Activated T-helper 17 cell treated with anti-CD3 and anti-CD28 coated beads, Interleukin-2, amount 50 U/mL, for 72 hours (primary cell): Measurements from ENCODE around the gene MAPK12. TPM values are rescaled to one million over a fixed set of nuclear protein-coding genes. Genes with fewer than 3 reads are reported as not detected.
A peak's percentile ranks its signal among the peaks of the same experiment; 100 is the strongest.

Experiments used
- ATAC-seq: fragments of 150-1000 bp; cut with Tn5 transposase; replicated peaks from 2 replicates; pipeline ENCODE4 v1.10.0; 2021; ENCODE audit warnings: mild to moderate bottlenecking, moderate library complexity
- H3K27ac Mint-ChIP-seq: one replicate; pipeline ENCODE4 v1.8.0; 2022; ENCODE audit warnings: mixed read lengths
- H3K27me3 Mint-ChIP-seq: one replicate; pipeline ENCODE4 v1.8.0; 2022; ENCODE audit warnings: mixed read lengths
- H3K36me3 Mint-ChIP-seq: one replicate; pipeline ENCODE4 v1.8.0; 2022; ENCODE audit warnings: low read depth, mild to moderate bottlenecking, mixed read lengths
- H3K4me1 Mint-ChIP-seq: one replicate; pipeline ENCODE4 v1.8.0; 2022; ENCODE audit warnings: mixed read lengths
- H3K4me3 Mint-ChIP-seq: one replicate; pipeline ENCODE4 v1.8.0; 2022; ENCODE audit warnings: mild to moderate bottlenecking, mixed read lengths
- H3K9me3 Mint-ChIP-seq: one replicate; pipeline ENCODE4 v1.8.0; 2022; ENCODE audit warnings: mixed read lengths
- total RNA-seq, 2 donors: library from RNA; stranded (reverse); gene quantifications; one replicate each; pipeline ENCODE4 v1.2.3, GENCODE V29; 2022

The MAPK12 gene
- total RNA-seq, 2 donors from 2014 or later = 5.0 to 14.8 TPM

DNA sequence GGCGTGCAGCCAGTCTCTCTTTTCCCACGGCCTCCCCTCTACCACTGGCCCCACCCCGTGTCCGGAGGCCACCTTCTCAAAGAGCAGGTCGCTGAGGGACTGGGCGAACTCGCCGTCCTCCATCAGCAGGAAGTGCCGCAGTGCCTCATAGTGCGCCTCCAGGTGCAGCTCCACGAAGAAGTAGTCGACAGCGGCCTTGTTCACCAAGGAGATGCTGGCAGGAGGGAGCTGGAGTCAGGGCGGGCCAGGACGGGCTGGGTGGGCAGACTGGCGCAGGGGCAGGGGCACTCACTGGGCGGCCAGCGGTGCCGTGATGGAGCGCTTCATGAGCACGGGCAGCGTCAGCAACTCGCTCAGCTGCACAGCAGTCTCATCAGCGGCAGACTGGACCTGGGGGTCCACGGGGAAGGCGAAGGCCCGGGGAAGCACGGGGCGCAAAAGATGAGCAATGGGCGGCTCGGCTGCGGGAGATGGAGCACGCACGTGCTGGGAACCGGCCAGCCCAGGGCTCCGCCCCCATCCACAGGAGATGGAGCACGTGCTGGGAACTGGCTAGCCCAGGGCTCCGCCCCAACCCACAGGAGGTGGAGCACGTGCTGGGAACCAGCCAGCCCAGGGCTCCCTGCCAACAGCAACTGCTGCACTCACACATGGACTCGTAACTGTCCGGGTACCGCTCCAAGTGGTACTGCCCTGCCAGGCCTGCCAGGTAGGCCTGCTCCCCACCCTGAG is 42.3 kb downstream of the MAPK12 start:
- ATAC-seq = peak; percentile 30
- H3K4me3 Mint-ChIP-seq = no peak overlapping the region
- H3K27me3 Mint-ChIP-seq = no peaks in the 10 kb centered on the region
- peaks cover 60% of the 10 kb centered on the region for H3K36me3 Mint-ChIP-seq
- peaks cover 6% of the 10 kb centered on the region for H3K4me1 Mint-ChIP-seq
- H3K9me3 Mint-ChIP-seq = no peaks in the 10 kb centered on the region
- H3K27ac Mint-ChIP-seq = no peak overlapping the region

DNA sequence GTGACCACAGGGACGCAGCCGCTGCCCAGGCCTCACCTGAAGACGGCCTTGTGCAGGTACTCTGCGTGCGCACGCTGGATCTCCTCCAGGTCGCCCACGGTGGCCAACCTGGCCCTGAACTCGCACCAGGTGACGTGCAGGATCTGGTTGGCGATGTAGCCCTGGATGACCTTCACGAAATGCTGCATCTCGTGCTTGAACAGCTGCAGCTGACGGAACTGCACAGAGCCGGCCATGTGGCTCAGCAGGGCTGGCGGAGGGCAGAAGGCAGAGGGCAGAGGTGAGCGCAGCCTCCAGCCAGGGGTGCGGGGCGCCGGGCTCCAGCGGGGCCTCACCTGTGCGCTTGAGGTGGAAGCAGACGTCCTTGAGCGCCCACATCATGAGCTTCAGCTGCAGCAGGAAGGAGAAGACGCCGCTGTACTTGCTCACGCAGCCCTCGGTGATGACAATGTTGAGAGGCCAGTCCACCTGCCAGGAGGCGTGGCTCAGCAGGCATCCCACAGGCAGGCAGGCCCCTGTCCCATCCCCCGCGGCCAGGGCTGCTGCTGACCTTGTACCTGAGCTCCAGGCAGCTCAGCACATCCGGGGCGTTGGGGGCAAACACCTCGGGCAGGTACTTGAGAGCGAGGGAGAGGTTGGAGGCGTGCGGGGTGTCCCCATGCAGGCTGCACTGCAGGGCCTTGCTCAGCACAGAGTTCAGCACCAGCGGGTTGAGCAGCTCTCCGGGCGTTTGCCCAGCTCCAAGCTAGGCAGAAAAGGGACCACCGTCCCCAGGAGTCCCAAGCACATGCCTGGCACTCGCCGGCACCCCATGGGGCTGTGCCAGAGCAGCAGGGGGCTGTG is 43.1 kb downstream of the MAPK12 start:
- Mint-ChIP-seq H3K9me3 (no peaks in the 10 kb centered on the region), H3K4me3 (no peak overlapping the region), H3K27ac (no peak overlapping the region), H3K27me3 (no peaks in the 10 kb centered on the region), H3K36me3 (peaks cover 60% of the 10 kb centered on the region), H3K4me1 (peaks cover 6% of the 10 kb centered on the region)
- ATAC-seq = no peak

DNA sequence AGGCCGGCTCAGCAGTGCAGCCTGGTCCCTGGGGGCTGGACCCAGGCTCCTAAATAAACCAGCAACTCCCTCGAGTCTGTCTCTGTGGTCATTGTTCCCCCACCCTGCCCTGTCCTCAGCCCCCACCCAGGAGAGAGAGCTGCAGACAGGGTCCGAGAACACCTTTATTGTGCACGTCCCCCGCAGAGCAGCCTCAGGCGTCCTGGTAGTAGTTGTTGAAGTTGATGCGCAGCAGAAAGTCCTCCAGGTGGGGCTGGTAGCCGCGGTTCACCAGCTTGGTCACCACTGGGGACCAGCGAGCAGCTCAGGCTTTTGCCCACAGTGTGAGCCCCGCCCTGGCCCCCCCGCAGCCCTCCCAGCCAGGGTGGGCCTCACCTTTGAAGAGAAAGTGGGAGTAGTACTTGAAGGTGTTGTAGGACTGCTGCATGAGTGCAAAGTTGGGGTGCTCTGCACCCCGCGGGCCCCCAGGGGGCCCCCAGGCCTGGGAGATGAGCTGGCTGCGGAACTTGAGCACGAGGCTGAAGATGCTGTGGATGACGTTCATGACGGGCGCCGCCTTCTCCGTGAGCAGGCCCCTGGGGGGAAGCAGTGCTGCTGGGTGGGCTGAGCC is 43.8 kb downstream of the MAPK12 start:
- no peak overlapping the region for H3K27ac Mint-ChIP-seq
- peaks cover 60% of the 10 kb centered on the region for H3K36me3 Mint-ChIP-seq
- no peak overlapping the region for H3K4me3 Mint-ChIP-seq
- no peaks in the 10 kb centered on the region for H3K27me3 Mint-ChIP-seq
- peaks cover 10% of the 10 kb centered on the region for H3K4me1 Mint-ChIP-seq
- H3K9me3 Mint-ChIP-seq = no peaks in the 10 kb centered on the region
- ATAC-seq = no peak

DNA sequence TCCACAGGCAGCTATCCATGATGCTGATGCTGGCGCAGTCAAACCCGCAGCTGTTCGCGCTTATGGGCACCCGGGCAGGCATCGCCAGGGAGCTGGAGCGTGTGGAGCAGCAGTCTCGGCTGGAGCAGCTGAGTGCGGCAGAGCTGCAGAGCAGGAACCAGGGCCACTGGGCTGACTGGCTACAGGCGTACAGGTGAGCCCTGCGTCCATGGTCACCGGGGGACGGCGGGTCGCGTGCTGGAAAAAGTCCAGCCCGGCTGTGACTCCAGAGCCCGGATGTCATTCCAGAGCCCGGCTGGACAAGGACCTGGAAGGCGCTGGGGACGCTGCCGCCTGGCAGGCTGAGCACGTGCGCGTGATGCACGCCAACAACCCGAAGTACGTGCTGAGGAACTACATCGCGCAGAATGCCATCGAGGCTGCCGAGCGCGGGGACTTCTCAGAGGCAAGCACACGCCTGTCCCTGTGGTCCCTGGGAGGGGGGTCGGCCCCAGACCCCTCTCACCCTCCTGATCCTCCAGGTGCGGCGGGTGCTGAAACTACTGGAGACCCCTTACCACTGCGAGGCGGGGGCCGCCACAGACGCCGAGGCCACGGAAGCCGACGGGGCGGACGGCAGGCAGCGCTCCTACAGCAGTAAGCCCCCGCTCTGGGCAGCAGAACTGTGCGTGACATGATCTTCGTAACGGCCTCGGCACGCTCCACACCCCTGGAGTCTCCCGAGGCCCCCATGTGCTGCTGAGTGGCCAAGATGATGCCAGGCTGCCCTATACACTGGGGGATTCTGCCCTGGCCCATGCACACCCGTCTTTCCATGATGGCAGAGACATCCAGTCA is 44.6 kb downstream of the MAPK12 start:
- ATAC-seq = no peak
- H3K9me3 Mint-ChIP-seq = no peaks in the 10 kb centered on the region
- H3K4me1 Mint-ChIP-seq = peaks cover 10% of the 10 kb centered on the region
- no peak overlapping the region for H3K4me3 Mint-ChIP-seq
- H3K27ac Mint-ChIP-seq = no peak overlapping the region
- no peaks in the 10 kb centered on the region for H3K27me3 Mint-ChIP-seq
- peaks cover 60% of the 10 kb centered on the region for H3K36me3 Mint-ChIP-seq

DNA sequence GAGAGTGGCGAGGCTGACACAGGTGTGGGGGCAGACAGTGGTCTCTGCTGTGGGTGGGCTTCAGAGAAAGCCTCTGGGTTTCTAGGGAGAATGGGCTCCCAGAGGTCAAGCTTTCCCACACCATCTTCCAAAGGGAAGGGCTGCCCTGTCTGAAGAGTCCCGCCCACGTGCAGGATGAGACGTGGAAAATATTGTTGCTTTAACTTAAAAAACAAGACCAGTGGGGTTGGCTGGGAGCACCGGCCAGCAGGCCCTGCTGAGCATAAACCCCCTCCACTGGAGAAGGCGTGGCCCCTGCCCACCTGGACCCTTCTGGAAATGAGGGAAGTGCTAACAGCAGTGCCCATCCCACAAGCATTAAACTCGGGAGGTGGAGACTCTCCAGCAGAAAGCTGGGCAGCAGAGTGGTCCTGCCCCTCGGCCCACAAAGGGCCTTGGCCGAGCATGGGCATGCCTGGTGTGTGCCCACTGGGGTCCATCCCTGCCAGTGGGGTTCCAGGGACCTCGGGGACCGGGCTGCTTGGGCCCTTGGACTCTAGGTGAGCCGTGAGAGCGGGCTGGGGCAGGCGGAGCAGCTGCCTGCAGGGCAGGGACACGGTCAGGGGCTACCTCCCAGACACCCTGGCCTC is 45.3 kb downstream of the MAPK12 start:
- H3K4me3 Mint-ChIP-seq = no peak overlapping the region
- H3K27ac Mint-ChIP-seq = no peak overlapping the region
- H3K36me3 Mint-ChIP-seq = peaks cover 61% of the 10 kb centered on the region
- no peaks in the 10 kb centered on the region for H3K27me3 Mint-ChIP-seq
- H3K9me3 Mint-ChIP-seq = no peaks in the 10 kb centered on the region
- peaks cover 10% of the 10 kb centered on the region for H3K4me1 Mint-ChIP-seq
- ATAC-seq = no peak

DNA sequence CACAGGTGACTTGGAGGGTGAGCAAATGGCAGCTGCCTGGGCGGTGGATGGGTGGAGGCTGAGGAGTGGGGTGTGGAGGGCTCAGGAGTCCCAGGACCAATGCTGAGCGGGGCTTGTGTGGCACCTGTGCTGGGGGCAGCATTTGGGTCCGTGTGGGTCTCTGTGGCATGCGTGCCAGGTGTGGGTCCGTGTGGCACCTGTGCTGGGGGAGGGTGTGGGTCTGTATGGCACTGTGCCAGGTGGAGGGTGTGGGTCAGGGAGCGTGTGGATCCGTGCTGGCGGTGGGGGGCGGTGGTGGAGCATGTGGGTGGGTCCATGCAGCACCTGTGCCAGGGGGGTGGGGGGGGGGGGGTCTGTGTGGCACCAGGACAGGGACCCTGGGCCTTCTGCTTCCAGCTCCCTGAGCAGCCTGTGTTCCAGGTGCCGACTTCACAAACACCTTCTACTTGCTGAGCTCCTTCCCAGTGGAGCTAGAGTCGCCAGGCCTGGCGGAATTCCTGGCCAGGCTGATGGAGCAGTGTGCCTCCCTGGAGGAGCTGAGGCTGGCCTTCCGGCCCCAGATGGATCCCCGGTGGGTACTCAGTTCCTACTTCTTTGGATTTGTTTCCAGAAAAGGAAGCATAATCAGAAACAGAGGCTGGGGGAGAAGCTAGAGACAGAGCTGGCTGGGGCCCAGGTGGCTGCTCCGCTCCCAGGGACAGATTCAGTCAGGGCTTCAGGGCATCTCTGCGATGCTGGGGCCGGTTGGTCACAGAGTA is 46.0 kb downstream of the MAPK12 start:
- Mint-ChIP-seq H3K9me3 (no peaks in the 10 kb centered on the region), H3K27ac (peak overlapping the region; percentile 8), H3K4me1 (peaks cover 10% of the 10 kb centered on the region), H3K27me3 (no peaks in the 10 kb centered on the region), H3K36me3 (peaks cover 61% of the 10 kb centered on the region), H3K4me3 (no peak overlapping the region)
- no peak for ATAC-seq

DNA sequence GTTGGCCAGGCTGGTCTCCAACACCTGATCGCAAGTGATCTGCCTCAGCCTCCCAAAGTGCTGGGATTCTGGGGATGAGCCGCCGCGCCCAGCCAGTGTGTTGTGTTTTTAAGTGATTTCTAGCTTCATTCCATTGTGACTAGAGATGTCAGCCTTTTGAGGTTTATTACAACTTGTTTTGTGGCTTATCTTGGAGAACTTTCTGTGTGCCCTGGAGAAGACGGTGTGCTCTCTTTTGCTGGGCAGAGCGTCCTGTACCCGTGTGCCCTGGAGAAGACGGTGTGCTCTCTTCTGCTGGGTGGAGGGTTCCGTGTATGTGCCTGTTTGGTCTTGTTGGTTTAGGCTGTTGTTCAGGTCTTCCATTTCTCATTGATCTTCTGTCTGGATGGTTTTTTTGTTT is 48.2 kb downstream of the MAPK12 start:
- Mint-ChIP-seq H3K36me3 (peaks cover 71% of the 10 kb centered on the region), H3K27me3 (no peaks in the 10 kb centered on the region), H3K27ac (peak overlapping the region; percentile 20), H3K9me3 (no peaks in the 10 kb centered on the region), H3K4me1 (peaks cover 16% of the 10 kb centered on the region), H3K4me3 (no peak overlapping the region)
- no peak for ATAC-seq

DNA sequence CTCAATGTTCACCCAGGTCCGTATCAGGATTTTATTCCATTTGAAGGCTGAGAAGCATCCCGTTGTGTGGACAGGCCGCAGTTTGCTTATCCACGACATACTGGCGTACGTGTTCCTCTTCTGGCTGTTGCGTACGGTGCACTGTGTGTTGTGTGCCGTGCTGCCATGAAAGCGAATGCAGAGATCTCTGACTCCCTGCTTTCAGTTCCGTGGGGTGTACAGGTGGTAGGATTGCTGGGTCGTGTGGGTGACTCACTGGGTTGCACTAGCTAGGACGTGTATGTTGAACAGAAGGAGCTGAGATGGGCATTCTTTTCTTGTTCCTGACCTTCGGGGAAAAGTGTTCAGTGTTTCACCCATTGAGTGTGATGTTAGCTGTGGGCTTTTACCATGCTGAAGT is 50.3 kb downstream of the MAPK12 start:
- H3K4me1 Mint-ChIP-seq = peaks cover 16% of the 10 kb centered on the region
- no peak for ATAC-seq
- H3K9me3 Mint-ChIP-seq = no peaks in the 10 kb centered on the region
- H3K27me3 Mint-ChIP-seq = no peaks in the 10 kb centered on the region
- no peak overlapping the region for H3K27ac Mint-ChIP-seq
- H3K4me3 Mint-ChIP-seq = no peak overlapping the region
- H3K36me3 Mint-ChIP-seq = peaks cover 65% of the 10 kb centered on the region

DNA sequence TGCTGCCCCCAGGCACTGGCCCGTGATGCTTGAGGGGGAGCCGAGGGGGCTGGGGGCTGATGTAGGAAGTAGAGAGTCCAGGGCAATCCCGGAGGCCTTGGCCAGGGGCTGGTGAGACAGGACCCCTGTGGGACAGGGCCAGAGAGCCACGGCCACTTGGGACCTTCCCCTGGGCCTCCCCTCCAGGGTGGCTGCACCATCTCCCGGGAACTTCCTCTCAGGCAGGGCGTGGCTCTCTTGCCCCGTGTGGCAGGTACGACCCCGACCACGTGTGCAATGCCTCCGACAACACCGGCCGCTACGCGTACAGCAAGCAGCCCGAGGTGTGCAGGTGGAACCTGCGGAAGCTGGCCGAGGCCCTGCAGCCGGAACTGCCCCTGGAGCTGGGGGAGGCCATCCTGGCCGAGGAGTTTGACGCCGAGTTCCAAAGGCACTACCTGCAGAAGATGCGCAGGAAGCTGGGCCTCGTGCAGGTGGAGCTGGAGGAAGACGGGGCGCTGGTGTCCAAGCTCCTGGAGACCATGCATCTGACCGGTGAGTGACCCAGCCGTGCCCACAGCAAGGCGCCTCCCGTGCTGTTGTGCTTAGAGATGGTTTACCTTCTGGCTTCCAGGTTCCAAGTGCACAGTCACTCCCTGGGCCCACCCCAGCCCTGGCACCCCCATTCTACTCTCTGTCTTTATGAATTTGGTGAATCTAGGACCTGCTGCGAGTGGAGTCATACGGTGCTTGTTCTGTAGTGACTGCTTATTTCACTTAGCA is 50.9 kb downstream of the MAPK12 start:
- H3K36me3 Mint-ChIP-seq = peaks cover 60% of the 10 kb centered on the region
- ATAC-seq = no peak
- H3K27me3 Mint-ChIP-seq = no peaks in the 10 kb centered on the region
- no peak overlapping the region for H3K4me3 Mint-ChIP-seq
- H3K27ac Mint-ChIP-seq = no peak overlapping the region
- no peaks in the 10 kb centered on the region for H3K9me3 Mint-ChIP-seq
- H3K4me1 Mint-ChIP-seq = peaks cover 16% of the 10 kb centered on the region

DNA sequence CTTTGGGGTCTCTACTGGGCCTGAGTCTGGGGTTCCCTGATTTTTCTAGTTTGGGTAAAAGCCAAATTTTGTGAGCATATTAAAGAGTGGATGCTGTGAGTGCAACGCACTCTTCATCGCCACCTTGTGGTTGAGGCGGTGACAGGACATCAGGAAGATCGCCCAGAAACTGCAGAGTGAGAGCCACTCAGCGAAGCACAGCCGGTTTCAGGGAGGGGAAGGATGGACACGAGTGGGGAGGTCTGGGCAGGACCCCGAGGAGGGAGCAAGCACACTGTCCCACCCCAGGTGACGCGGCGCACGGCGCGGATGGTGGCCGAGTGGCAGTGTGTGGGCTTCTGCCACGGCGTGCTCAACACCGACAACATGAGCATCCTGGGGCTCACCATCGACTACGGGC is 51.6 kb downstream of the MAPK12 start:
- Mint-ChIP-seq H3K27ac (peak overlapping the region; percentile 32), H3K4me3 (no peak overlapping the region), H3K36me3 (peaks cover 61% of the 10 kb centered on the region), H3K9me3 (no peaks in the 10 kb centered on the region), H3K27me3 (no peaks in the 10 kb centered on the region), H3K4me1 (peaks cover 13% of the 10 kb centered on the region)
- peak; percentile 74 for ATAC-seq

DNA sequence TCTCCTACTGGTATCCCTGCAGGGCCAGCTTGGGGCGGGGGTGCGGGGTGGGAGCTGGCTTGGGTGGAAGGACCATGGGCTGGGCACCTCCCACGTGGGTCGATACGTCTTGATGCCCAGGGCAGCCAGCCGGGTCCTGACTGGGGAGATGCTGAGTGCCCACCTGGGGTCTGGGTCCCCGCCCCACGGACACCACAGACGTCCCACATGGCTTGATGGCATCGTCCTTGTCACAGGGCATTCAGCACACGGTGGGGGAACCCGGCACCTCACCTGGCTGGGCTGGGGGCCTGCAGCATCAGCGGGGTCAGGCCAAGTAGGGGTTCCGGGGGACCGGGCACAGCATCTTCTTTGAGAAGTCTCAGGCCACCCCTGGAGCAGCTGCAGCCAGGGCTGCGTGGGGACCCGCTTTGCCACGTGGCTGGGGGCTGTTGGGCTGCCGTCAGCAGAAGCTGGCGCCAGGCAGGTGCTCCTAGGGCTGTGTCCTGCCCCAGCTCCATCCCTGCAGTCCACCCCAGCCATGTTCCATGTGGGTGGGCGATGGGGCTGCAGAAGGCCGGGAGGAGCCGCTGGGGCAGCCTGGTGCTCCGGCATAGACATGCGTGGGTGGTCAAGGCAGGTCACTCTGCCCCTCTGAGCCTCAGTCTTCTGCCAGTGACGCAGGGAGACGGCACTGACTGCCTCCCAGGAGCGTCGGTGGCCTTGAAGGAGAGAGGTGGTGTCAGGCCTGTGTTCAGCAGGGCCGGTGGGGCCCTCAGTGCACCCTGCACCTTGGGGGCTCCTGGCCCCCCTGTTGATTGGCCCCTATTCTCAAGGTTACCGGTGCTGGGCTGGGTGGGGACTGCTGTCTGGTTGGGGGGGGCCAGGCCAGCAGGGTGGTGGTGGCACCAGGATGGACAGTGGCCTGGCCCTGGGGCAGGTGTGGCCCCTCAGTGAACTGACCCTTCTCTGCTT is 52.3 kb downstream of the MAPK12 start:
- H3K4me1 Mint-ChIP-seq = peaks cover 9% of the 10 kb centered on the region
- H3K9me3 Mint-ChIP-seq = no peaks in the 10 kb centered on the region
- peak; percentile 26 for ATAC-seq
- H3K36me3 Mint-ChIP-seq = peaks cover 62% of the 10 kb centered on the region
- no peak overlapping the region for H3K4me3 Mint-ChIP-seq
- H3K27me3 Mint-ChIP-seq = no peaks in the 10 kb centered on the region
- H3K27ac Mint-ChIP-seq = peak overlapping the region; percentile 32

DNA sequence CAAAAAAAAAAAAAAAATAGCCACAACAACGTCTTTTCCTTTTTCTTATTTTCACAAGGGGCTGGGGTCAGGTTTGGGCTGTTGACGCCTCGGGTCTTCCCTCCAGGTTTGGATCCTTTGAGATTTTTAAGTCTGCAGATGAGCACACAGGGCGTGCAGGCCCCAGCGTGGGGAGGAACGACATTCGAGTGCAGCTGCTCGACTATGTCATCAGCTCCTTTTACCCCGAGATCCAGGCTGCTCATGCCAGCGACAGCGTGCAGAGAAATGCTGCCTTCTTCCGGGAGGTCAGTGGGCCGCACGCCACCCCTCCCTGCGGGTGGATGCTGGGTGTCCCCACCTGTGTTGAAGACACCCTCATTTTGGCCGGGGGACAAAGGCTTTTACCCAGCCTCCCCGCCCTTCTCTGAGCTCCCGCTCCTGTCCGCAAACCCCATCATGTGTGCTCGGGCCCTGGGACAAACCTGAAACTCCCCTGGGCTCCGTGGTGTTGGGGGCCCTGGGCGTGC is 53.0 kb downstream of the MAPK12 start:
- peaks cover 62% of the 10 kb centered on the region for H3K36me3 Mint-ChIP-seq
- H3K9me3 Mint-ChIP-seq = no peaks in the 10 kb centered on the region
- no peak overlapping the region for H3K4me3 Mint-ChIP-seq
- no peak overlapping the region for H3K27ac Mint-ChIP-seq
- no peaks in the 10 kb centered on the region for H3K27me3 Mint-ChIP-seq
- ATAC-seq = no peak
- peaks cover 9% of the 10 kb centered on the region for H3K4me1 Mint-ChIP-seq
